Activated naive CD4-positive, alpha-beta T cell treated with anti-CD3 and anti-CD28 coated beads, Interleukin-2, amount 50 U/mL, for 24 hours (primary cell): ENCODE data around the gene ZMIZ1.
A peak's percentile ranks its signal among the peaks of the same experiment; 100 is the strongest.

Source experiments
- H3K27ac Mint-ChIP-seq: one replicate; pipeline ENCODE4 v1.8.0; 2021; ENCODE audit warnings: mild to moderate bottlenecking, mixed read lengths
- H3K27me3 Mint-ChIP-seq: one replicate; pipeline ENCODE4 v1.8.0; 2021; ENCODE audit warnings: mixed read lengths
- H3K36me3 Mint-ChIP-seq: one replicate; pipeline ENCODE4 v1.8.0; 2021; ENCODE audit warnings: mixed read lengths
- H3K4me1 Mint-ChIP-seq: one replicate; pipeline ENCODE4 v1.8.0; 2021; ENCODE audit warnings: mixed read lengths
- H3K4me3 Mint-ChIP-seq: one replicate; pipeline ENCODE4 v1.8.0; 2021; ENCODE audit warnings: mild to moderate bottlenecking, mixed read lengths
- H3K9me3 Mint-ChIP-seq: one replicate; pipeline ENCODE4 v1.8.0; 2021; ENCODE audit warnings: mixed read lengths

Gene ZMIZ1

DNA sequence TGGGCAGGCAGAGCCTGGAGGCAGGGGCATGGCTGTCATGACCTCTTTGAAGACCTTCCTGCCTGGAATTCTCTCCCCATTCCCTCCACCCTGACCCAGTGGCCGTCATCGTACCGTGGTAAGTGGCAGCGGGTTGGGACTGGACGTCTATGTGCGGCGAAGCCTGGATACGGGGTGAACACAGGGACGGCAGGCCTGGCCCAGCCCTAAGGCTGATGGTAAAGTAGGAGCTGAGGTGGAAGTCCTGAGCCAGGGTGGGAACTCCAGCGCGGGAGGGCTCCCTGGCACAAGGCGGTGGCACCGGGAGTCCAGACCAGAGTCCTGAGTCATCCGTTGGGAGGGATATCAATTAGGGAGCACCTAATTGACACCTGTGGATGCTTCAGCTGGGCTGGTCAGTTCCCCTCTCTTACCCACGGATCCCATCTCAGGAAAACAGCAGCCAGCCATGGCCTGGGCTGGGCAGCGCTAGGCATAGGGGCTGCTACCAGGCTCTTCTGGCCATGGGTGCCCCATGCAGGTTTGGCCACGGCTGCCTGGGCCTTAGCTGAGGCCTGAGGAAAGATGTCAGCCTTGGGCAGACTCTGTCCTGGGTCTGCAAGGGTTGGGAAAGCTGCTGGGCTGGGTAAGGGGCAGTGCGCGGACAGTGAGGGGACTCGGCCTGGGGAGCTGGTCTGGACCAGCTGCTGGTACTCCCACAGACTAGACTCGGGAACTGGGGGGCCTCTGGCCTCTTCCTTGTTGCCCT lies 281.8 kb downstream of the ZMIZ1 start:
- H3K27me3 Mint-ChIP-seq, result no peaks in the 10 kb centered on the region

DNA sequence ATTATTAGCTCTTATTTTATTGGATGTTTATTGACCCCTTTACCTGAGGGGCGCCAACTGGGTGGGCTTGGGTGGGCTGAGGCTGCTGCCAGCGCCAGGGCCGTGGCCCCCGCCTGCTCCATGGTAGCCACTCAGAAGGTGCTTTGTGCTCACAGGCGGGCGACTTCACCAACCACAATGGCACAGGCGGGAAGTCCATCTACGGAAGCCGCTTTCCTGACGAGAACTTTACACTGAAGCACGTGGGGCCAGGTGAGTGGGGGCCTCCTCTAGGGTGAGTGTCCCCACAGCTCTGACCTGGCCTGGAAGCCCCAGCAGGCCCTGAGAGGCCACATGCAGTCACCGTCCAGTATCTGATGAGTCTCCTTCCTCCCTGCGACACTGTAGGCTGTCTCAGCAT lies 282.6 kb downstream of the ZMIZ1 start:
- Mint-ChIP-seq H3K4me3 (no peak overlapping the region), H3K36me3 (peaks cover 35% of the 10 kb centered on the region), H3K27ac (no peak overlapping the region), H3K27me3 (no peaks in the 10 kb centered on the region), H3K4me1 (peaks cover 38% of the 10 kb centered on the region), H3K9me3 (no peaks in the 10 kb centered on the region)

More for the DNA sequence above, 281.8 kb downstream of the ZMIZ1 start:
- peaks cover 34% of the 10 kb centered on the region for H3K4me1 Mint-ChIP-seq
- H3K9me3 Mint-ChIP-seq, result no peaks in the 10 kb centered on the region
- peak overlapping the region; percentile 92 for H3K4me3 Mint-ChIP-seq
- peaks cover 34% of the 10 kb centered on the region for H3K36me3 Mint-ChIP-seq
- H3K27ac Mint-ChIP-seq, result no peak overlapping the region

DNA sequence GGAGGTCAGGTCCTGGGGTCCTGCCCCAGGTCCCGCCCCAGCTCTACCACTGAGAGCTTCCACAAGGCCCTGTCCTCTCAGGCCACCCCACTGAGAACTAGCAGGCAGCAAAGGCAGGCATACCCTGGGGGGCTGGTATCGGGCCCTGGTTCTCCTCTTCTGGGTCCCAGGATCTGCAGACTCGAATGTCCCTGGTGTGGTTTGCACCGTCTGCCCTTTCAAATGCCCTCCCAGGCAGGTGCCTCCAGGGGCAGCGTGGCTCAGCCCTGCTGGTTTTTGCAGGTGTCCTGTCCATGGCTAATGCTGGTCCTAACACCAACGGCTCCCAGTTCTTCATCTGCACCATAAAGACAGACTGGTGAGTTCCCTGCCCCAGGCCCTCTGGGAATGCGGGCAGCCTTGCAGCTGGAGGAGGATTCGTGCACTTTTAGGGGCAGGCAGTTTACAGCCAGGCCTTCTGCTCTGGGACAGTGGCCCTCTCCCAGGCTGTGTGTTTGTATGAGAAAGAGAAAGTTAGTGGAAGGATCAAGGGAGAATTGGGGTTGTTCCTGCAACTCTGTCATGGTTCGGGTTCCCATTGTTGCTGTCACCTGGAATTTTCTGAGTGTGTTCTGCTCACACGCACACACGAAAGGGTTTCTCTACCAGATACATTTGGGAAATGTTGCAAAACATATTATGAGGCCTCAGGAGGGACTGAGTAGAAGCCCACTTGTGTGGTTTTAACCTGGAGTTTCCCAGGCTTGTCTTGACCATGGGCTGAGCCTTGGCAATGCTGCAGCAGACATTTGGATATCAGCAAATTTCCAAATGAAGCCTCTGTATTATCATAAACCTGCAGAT lies 283.5 kb downstream of the ZMIZ1 start:
- H3K27me3 Mint-ChIP-seq, result no peaks in the 10 kb centered on the region
- no peak overlapping the region for H3K4me3 Mint-ChIP-seq
- peaks cover 38% of the 10 kb centered on the region for H3K4me1 Mint-ChIP-seq
- no peak overlapping the region for H3K27ac Mint-ChIP-seq
- peaks cover 35% of the 10 kb centered on the region for H3K36me3 Mint-ChIP-seq
- no peaks in the 10 kb centered on the region for H3K9me3 Mint-ChIP-seq

DNA sequence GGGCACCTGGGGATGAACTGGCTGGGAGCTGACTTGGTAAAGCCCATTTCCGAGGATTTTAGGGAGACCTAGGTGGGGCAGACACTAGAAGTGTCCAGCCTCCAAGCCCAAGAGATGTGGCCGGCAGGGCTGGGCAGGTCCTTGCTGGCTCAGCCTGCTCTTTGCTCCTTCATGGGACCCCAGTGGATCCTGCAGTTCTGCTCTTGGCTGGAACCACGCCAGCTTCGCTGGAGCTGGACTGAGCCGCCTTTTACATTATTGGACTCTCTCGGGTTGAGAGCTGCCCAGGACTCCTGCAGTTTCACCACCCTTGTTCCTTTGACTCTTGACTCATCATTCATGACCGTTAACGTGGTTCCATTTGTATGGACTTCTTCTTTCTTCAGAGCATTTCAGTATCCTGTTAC lies 284.2 kb downstream of the ZMIZ1 start:
- Mint-ChIP-seq H3K36me3 (peaks cover 35% of the 10 kb centered on the region), H3K27ac (no peak overlapping the region)

DNA sequence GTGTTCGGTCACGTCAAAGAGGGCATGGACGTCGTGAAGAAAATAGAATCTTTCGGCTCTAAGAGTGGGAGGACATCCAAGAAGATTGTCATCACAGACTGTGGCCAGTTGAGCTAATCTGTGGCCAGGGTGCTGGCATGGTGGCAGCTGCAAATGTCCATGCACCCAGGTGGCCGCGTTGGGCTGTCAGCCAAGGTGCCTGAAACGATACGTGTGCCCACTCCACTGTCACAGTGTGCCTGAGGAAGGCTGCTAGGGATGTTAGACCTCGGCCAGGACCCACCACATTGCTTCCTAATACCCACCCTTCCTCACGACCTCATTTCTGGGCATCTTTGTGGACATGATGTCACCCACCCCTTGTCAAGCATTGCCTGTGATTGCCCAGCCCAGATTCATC lies 285.0 kb downstream of the ZMIZ1 start:
- H3K27ac Mint-ChIP-seq, result no peak overlapping the region
- no peak overlapping the region for H3K4me3 Mint-ChIP-seq
- H3K4me1 Mint-ChIP-seq, result peaks cover 33% of the 10 kb centered on the region
- H3K27me3 Mint-ChIP-seq, result no peaks in the 10 kb centered on the region
- no peaks in the 10 kb centered on the region for H3K9me3 Mint-ChIP-seq
- peaks cover 32% of the 10 kb centered on the region for H3K36me3 Mint-ChIP-seq

More for the DNA sequence above, 284.2 kb downstream of the ZMIZ1 start:
- peaks cover 38% of the 10 kb centered on the region for H3K4me1 Mint-ChIP-seq
- no peak overlapping the region for H3K4me3 Mint-ChIP-seq
- H3K9me3 Mint-ChIP-seq, result no peaks in the 10 kb centered on the region
- H3K27me3 Mint-ChIP-seq, result no peaks in the 10 kb centered on the region

DNA sequence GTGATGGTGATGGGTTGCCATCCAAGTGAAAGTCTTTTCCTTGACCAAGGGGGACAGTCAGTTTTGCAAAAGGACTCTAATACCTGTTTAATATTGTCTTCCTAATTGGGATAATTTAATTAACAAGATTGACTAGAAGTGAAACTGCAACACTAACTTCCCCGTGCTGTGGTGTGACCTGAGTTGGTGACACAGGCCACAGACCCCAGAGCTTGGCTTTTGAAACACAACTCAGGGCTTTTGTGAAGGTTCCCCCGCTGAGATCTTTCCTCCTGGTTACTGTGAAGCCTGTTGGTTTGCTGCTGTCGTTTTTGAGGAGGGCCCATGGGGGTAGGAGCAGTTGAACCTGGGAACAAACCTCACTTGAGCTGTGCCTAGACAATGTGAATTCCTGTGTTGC lies 285.4 kb downstream of the ZMIZ1 start:
- Mint-ChIP-seq H3K4me1 (peaks cover 28% of the 10 kb centered on the region), H3K9me3 (no peaks in the 10 kb centered on the region)

DNA sequence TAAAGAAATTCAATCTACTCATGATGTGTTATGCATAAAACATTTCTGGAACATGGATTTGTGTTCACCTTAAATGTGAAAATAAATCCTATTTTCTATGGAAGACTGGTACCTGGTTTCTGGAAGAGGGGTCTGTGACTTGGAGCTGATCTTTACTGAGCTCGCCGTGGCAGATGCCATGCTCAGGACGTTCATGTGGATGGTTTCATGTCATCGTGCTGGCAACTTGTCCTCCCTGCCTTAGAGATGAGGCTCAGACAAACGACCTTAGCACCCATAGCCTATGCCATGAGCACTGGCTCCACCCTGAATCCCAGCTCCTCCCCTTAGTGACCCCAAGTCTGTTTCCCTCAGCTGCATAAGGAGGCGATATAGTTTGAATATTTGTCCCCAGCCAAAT lies 285.8 kb downstream of the ZMIZ1 start:
- Mint-ChIP-seq H3K4me1 (peaks cover 24% of the 10 kb centered on the region), H3K27me3 (no peaks in the 10 kb centered on the region), H3K9me3 (no peaks in the 10 kb centered on the region), H3K4me3 (no peak overlapping the region), H3K27ac (no peak overlapping the region), H3K36me3 (peaks cover 28% of the 10 kb centered on the region)

More for the DNA sequence above, 285.4 kb downstream of the ZMIZ1 start:
- Mint-ChIP-seq H3K27ac (no peak overlapping the region), H3K4me3 (no peak overlapping the region), H3K27me3 (no peaks in the 10 kb centered on the region), H3K36me3 (peaks cover 30% of the 10 kb centered on the region)

DNA sequence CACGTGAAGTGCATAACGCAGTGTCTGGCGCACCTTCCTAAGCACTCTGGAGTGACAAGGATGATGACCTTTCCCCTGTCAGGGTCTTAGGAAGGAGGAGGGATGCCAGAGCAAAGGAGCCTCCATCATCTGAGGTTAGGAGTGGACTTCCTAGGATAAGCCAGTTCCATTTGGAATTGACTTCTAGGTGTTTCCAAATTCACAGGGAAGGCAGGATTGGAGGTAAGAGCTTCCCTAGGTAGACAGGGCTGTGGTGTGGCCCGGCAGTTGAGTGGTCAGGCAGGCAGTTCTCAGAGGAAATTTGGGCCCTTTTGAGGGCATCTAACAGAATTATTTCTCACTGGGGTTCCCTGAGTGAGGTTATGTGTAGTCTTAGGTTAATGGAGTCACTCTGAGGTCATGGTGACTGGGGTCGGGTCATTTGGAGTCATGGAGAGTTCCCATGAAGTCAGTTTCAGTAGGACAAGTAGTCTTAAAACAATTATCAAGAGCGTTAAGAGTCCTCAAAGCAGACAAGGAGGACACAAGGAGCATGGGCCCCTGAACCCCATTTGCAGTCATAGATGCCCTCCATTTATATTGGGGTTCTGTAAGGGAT lies 286.8 kb downstream of the ZMIZ1 start:
- Mint-ChIP-seq H3K27me3 (no peaks in the 10 kb centered on the region), H3K4me1 (peaks cover 19% of the 10 kb centered on the region), H3K36me3 (peaks cover 23% of the 10 kb centered on the region), H3K4me3 (no peak overlapping the region), H3K9me3 (no peaks in the 10 kb centered on the region), H3K27ac (peak overlapping the region; percentile 55)

DNA sequence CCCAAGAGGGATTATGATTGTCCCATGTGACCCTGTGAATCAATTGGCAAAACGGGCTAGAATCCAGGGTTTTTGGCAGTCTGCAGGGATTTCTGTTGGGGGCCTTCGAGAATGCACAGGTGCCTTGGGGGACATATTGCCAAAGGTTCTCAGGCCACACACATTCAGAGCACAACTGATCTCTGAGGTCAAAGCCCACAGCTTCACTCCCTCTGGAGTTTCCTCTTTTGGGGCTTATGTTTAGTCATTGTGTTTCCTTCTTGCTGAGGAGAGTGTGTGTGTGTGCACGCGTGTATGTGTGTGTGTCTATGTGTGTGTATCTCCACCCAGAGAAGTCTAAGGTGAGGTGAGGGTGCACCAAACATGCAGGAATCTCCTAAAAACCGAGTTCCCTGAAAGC lies 287.3 kb downstream of the ZMIZ1 start:
- Mint-ChIP-seq H3K27ac (no peak overlapping the region), H3K27me3 (no peaks in the 10 kb centered on the region), H3K9me3 (no peaks in the 10 kb centered on the region), H3K4me3 (no peak overlapping the region), H3K4me1 (peaks cover 25% of the 10 kb centered on the region), H3K36me3 (peaks cover 23% of the 10 kb centered on the region)

DNA sequence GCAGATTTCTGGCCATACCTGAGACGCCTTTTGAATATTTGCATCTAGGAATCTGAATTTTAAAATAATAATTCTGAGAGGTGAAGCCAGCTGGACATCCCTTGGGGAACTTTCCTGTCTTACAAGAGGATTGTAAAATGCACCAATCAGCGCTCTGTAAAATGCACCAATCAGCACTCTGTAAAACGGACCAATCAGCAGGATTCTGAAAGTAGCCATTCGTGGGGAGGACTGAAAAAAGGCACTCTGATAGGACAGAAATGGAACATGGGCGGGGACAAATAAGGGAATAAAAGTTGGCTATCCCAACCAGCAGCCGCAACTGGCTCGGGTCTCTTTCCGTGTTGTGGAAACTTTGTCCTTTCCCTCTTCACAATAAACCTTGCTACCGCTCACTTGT lies 288.4 kb downstream of the ZMIZ1 start:
- Mint-ChIP-seq H3K27ac (no peak overlapping the region), H3K27me3 (no peaks in the 10 kb centered on the region), H3K4me3 (no peak overlapping the region), H3K36me3 (peaks cover 23% of the 10 kb centered on the region), H3K4me1 (peaks cover 35% of the 10 kb centered on the region), H3K9me3 (no peaks in the 10 kb centered on the region)

DNA sequence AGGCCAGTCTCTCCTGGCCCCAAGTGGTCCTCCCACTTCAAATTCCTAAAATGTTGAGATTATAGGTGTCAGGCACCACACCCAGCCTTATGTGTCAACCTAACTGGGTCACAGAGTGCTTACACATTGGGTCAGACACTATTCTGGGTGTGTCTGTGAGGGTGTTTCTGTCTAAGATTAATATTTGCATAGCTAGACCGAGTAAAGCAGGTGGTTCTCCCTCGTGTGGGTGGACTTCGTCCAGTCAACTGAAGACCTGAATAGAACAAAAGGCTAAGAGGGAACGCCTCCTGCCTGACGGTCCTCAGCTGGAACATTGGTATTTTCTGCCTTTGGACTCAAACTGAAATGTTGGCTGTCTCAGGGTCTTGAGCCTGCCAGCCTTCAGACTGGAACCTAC lies 290.0 kb downstream of the ZMIZ1 start:
- Mint-ChIP-seq H3K27ac (no peak overlapping the region), H3K27me3 (no peaks in the 10 kb centered on the region), H3K4me3 (no peak overlapping the region), H3K9me3 (no peaks in the 10 kb centered on the region), H3K36me3 (peaks cover 14% of the 10 kb centered on the region), H3K4me1 (peaks cover 29% of the 10 kb centered on the region)

DNA sequence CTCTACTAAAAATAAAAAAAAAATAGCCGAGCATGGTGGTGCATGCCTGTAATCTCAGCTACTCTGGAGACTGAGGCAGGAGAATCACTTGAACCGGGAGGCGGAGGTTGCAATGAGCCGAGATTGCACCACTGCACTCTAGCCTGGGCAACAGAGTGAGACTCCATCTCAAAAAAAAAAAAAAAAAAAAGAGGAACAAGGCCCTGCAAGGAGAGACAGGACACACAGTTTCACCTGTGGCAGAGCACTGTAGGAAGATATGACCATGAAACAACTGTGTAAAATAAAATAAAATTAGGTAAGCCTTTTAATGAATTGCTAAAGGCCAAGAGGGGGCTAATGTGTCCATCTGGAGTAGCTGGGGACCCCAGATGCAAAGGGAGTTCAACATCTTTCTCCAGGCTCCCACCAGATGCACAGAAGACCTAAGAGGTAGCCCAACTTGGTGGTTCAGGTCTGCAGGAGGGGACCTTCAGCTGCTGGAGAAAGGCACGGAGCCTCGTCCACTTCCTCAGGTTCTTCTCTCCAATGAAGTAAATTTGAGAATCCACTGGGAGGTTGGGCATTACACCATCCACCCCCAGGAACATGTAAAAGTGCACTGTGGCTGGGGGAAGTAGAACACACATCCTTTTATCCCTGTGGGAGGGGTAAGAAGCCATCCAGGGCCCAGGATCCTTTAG lies 291.2 kb downstream of the ZMIZ1 start:
- no peak overlapping the region for H3K4me3 Mint-ChIP-seq
- no peak overlapping the region for H3K27ac Mint-ChIP-seq
- H3K4me1 Mint-ChIP-seq, result peaks cover 25% of the 10 kb centered on the region
- no peaks in the 10 kb centered on the region for H3K9me3 Mint-ChIP-seq
- peaks cover 4% of the 10 kb centered on the region for H3K36me3 Mint-ChIP-seq
- H3K27me3 Mint-ChIP-seq, result no peaks in the 10 kb centered on the region

DNA sequence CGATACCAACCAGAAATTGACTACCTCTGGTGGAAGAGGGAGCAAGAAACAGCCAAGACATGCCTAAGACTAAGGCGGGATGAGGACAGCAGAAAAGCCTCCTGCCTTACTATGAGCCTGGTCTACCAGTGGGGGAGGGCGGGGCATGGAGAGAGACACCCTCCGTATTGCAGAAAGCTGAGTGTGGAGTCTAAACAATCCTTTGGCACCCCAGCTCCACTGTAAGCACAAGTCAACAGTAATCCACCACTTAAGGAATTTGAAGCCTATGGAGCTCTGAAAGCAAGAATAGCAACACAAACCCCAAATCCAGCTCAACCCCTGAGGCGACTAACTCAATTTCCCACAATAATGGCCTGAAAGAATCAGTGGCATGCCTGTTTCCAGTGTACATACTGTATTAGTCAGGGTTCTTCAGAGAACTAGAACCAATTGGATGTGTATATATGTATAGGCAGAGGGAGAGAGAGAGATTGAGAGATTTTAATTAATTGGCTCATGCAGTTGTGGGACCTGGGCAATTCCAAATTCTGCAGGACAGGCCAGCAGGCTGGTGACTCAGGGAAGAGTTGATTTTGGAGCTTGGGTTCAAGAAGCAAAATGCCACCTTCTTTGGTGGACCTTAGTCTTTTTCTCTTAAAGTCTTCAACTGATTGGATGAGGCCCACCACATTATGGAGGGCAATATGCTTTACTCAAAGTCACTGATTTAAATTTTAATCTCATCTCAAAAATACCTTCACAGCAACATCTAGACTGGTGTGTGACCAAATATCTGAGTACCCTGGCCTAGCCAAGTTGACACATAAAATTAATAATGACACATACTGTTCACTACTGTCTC lies 292.0 kb downstream of the ZMIZ1 start:
- peaks cover under 1% of the 10 kb centered on the region for H3K36me3 Mint-ChIP-seq
- no peak overlapping the region for H3K27ac Mint-ChIP-seq
- no peak overlapping the region for H3K4me3 Mint-ChIP-seq
- H3K27me3 Mint-ChIP-seq, result no peaks in the 10 kb centered on the region
- H3K9me3 Mint-ChIP-seq, result no peaks in the 10 kb centered on the region
- H3K4me1 Mint-ChIP-seq, result peaks cover 20% of the 10 kb centered on the region

DNA sequence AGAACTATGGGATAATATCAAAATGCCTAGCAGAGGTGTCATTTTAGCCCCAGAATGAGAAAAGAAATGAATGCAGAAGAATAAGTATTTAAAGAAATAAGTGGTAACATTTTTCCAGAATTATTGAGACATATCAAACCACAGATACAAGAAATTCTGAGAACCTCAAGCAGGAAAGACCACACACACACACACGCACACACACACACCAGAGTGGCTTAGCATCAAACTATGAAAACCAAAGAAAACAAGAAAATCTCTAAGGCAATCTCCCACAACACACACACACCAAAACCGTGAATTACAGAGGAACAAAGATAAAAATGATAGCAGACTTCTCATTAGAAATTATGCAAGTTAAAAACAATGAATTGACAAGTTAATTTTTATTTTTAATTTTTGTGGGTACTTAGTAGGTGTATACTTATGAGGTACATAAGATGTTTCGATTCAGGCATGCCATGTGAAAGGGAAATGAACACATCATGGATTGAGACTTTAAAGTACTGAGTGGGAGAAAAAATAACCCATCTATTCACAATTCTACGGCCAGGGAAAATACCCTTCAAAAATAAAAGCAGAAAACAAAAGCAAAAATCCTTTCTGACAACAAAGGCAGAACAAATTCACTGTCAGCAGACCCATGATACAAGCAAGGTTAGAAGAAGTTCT lies 293.1 kb downstream of the ZMIZ1 start:
- H3K27ac Mint-ChIP-seq, result no peak overlapping the region
- no peaks in the 10 kb centered on the region for H3K27me3 Mint-ChIP-seq
- H3K4me1 Mint-ChIP-seq, result peaks cover 18% of the 10 kb centered on the region
- H3K4me3 Mint-ChIP-seq, result no peak overlapping the region
- H3K36me3 Mint-ChIP-seq, result no peaks in the 10 kb centered on the region
- H3K9me3 Mint-ChIP-seq, result no peaks in the 10 kb centered on the region
